Renal cortex interstitium (tissue), 11 donors: ENCODE measurements around the gene UBAC2. TPM values are rescaled to one million over a fixed set of nuclear protein-coding genes. Genes with fewer than 3 reads are reported as not detected.

Experiments used
- DNase-seq, 11 donors: peaks; one replicate each; pipeline ENCODE4 v3.0.0-alpha.2; 2013; ENCODE audit warnings: low read depth in 9 of 11, low spot score in 4 of 11; ENCODE audit errors: extremely low read depth in 1 of 11
- polyA plus RNA-seq, 3 donors: library from polyadenylated mRNA; unstranded; fragments of 120-200 nt; gene quantifications; one replicate each; pipeline ENCODE4 v1.2.1, GENCODE V29; 2013; ENCODE audit not compliant: insufficient read length in 3 of 3

The UBAC2 gene
- polyA plus RNA-seq, 3 donors: 77.7 to 98.0 (median 95.3) TPM

DNA sequence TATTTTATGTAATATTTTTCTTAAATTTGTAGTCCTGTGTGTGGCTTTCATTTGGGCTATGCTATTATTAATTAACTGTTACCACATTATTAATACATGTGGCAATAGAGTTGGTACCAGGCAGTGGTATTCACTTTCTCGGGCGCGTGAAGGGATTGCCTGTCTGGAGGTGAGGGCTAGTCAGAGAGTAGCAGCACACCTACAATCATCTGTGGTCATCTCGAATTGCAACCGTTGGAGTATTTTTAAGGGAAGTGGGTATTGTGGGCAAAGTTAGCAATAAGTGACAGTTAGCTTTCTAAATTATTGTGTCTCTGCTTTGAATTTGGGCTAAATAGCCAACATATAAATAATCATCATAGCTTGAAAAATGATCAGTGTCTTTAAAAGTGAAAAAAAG lies 77.5 kb downstream of the UBAC2 start:
- DNase-seq: no peak

DNA sequence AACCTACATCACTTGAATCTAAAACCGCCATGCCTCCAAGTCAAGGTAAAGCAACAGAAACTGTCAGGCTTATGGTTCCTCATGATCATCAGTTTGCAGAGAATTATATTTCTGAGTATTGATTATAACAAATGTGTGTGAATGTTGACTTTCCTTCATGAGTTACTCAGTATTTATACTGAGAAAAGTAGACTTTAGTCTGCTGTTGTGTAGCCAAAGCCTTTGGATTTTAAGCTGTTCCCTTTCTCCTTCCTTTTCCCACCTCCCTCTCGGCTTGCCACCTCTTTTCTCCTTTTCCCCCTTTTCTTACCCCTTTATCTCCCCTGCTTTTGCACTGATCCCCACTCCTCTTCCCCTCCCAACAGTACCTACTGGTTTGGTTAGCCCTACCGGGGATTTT lies 78.2 kb downstream of the UBAC2 start:
- no peak for DNase-seq

GRCh38 chr13:99279637-99280036 lies 79.0 kb downstream of the UBAC2 start:
- DNase-seq: no peak

DNA sequence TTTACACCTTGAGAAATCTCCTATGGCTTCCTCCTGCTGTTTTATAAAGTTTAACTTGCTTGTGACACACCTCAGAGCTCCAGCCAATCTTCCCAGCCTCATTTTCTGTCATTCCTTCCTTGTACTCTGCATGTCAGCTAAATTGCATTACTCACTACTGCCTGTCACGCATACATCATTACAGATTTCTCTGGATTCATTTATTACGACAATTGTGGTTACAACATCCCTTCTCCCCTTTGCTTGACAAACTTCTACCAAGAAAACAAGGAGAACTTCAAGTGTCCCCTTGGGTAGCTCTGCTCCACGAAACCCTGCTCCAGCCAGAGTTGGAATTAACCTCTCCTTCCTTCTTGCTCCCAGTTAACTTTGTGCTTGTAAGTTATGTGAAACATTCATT lies 79.5 kb downstream of the UBAC2 start:
- DNase-seq: no peak

DNA sequence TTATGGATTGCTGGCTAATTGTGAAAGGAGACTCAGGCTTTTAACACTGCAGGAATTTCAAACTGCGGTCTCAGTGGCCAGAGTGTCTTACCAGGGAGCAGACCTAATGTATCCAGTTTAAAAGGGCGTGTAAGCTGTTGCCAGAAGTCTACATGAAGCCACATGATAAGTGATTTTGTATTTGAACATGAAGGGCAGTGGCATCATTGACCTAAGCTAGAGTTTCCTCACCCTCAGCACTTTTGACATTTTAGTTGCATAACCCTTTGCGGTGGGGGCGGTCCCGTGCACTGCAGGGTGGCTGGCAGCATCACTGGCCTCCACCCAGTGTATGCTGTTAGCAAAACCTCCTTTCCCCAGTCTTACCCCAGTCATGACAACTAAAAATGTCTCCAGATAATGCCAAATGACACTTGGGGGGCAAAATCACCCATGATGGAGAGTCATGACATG lies 81.2 kb downstream of the UBAC2 start:
- DNase-seq: no peak

DNA sequence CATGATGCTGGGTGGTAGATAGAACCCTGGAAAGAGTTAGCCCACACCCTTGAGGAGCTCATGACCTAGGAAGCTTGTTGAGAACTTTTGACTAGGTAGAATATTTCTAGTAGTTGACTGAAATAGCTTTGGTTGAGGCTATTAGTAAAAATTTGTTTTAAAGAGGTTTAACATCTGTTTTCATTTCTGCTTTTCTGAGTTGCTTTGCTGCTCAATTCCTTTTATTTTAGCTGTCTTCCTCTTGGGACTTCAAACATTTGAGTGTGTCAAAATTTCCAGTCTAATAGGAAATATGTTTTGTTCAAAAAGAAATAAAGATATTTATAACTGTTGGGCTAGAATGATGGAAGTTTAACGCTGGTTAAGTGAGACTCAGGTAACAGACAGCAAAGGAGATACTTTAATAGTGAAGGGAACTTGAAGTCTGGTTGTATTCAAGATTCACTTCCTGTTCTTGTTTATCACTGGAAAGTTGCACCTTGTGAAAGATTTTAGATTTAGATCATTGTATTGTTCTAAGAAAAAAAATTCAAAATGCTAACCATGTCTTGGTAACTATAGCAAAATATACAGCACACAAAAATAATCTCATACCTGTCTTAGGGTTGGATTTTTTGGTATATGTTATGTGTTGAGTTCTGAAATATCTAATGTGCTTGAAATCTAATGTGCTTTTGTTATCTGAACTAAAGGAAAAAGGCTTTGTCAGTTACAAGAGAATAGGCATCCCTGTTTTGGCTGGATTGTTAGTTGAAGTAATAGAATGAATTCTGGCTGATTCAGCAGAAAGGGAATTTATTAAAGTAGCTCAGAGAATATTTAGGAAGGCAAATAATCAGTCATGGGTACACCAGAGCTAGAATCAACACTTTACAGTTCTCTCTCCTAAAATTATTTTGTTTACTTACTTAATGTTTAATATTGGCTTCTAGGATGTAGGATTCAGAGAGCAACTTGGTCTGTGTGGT lies 81.9 kb downstream of the UBAC2 start:
- DNase-seq: no peak

- DNase-seq: peak in 1 of 11 donors; percentile 15
Observed at GRCh38 chr13:99285432-99286182, 85.0 kb downstream of the UBAC2 start.

GRCh38 chr13:99287551-99287950 lies 86.9 kb downstream of the UBAC2 start:
- DNase-seq: no peak

DNA sequence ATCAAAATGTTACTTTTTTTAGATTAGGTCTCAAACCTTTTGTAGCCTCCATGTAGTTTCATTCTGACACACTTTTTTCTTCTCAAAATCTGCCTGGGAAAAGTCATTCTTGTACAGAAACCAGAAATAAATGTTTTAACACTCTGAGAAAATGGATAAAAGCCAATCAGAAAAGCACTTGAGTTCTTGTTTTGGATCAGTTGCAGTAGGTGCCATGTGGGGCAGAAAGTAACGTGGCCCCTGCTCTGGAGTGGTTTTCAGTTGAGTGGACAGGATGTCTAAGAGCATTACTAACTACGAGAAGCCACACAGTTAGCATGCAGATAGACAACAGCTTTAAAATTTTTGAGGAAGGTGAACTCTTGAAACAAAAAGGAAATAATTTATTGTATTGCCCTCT lies 87.4 kb downstream of the UBAC2 start:
- DNase-seq: no peak

DNA sequence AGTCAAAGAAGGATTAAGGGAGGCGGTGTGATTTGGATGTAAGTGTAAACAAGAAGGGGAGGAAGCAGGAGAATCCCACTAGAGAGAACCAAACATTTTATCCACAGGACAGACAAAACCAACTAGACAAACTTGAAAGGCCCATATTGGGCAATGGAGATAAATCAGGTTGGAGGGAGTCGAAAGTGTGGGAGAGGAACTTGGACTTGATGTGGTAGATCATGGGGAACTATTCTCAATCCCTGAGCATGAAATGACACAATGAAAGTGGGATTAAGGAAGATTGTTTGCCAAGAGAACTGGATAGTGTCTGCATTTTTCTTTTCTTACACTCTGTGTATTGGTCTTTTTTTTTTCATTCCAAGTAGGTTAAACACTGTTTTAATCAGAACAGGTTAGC lies 88.6 kb downstream of the UBAC2 start:
- DNase-seq: no peak

GRCh38 chr13:99289674-99290337 lies 89.2 kb downstream of the UBAC2 start:
- DNase-seq: no peak

- no peak for DNase-seq
Observed at GRCh38 chr13:99290894-99291293, 90.2 kb downstream of the UBAC2 start.

DNA sequence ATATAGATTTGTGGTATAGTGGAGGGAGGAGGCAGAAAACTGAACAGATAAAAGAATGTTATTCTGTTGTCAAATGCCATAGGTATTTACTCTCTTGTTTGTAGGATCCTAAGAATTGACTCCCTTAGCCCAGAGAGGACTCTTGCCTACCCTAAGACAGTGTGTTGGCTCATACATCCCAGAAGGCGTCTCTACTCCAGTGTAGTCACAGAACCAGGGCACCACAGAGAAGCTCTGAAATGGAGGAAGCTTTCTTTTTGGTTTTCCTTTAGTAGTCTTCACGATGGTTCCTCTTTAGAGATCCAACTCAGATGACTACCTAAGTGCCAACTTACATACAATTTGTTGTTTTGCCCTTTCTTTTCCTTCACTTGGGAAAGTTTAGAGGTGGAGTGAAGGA lies 92.5 kb downstream of the UBAC2 start:
- DNase-seq: no peak

DNA sequence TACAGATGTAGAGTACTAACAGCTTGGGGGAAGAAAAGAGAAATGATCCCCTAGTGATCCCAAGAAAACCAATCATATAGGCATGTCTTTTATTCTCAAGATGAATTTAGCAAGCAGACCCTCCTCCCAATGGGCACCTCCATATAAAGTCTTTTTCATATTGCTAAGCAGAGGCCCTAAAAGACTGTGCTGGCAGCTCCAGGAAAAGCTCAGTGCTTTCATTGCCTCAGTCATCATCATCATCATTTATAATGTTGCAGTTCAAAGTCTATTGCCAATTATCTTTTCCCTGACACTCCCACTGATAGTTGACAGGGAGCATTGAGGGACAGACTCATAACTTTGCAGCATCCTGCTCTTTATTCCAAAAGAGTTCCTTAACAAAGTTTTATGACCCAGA lies 93.5 kb downstream of the UBAC2 start:
- no peak for DNase-seq

- no peak for DNase-seq
Observed at GRCh38 chr13:99294958-99295357, 94.3 kb downstream of the UBAC2 start.

DNA sequence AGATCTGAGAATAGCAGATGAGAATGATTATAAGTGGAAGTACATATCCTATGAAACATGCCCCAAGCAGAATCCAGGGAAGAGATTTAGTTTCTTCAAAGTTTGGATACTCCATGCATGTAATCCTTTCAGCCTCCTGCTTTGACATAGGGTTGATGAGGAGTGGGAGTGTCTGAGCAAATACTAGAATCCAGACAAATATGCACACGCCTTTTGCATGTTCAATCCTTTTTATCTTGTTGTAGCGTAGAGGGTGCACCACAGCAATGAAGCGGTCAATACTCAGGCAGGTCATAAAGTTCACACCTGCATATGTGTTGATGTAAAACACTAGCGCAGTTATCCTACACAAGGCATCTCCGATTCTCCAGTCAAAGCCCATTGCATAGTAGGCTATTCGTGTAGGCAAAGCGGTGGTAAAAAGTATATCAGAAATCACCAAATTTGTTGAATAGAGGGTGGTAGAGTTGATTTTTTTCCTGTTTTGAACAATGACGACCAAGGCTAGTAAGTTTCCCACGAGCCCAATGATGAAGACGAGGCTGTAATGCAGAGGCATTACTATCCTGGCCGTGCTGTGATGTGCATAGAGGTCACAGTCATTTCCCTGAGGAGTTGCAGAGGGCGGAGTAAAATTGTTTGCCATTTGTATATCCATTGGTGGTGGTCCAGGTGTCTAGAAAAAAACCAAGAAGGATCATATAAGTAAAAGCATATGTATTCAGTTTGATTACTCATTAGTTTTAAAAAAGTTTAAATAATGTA lies 95.0 kb downstream of the UBAC2 start:
- no peak for DNase-seq

DNA sequence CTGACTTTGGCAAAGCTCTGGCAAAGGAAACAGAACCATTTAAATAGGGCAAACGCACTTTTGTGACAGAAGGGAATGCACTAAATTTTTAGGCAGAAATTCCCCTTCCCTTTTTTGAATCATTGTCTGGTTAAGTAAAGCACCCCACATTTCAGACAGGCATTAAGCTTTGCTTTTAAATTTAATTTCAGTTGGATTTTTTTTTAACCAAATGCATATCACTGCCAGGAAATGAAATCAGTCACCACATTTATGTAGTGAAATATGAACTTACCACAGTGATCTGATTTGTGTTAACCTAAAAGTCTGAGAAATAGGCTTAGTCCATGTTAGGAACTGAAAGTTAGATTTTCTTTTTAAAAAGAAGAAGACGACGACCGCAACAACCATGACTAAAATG lies 95.7 kb downstream of the UBAC2 start:
- DNase-seq: no peak

DNA sequence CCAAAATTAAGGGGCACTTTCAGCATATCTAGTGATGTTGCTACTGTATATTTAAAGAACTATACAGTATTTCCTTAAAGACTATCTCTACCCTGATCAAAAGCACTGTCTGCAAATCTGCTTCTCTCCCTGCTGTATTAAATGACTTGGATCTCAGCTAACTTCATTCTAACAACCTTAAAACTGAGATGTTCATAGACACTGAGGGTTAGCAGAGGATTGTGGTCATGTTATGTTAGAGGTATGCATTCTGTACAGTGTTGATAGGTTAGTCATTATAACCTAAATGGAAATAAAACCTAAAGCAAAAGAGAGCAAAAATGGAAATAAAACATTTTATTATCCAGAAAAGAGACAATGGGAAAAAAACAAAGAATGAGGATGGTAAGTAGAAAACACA lies 96.7 kb downstream of the UBAC2 start:
- no peak for DNase-seq

DNA sequence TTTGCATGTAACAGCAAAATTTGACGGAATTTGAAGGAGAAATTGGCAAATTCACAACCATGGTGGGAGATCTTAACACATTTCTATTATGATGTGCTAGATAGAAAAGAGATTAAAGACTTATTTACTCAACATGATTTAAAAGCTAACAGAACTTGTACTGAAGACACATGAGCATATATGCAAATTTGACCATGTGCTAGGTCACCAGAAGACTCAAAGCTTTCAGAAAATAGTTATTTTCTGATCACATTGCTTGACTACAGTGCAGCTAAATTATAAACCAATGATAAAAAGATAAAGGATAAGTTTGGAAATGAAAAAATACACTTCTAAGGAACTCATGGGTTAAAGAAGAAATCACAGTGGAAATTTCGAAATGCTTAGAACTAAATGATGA lies 97.4 kb downstream of the UBAC2 start:
- DNase-seq: no peak
